HL-60 (cell line): Measurements from ENCODE around the gene IQSEC1.

Source experiments
- DNase-seq, 2 experiments: peaks; one replicate each; pipeline ENCODE4 v3.0.0-alpha.2; 2010 to 2020; ENCODE audit warnings: low read depth in 1 of 2, low spot score in 1 of 2
- H3K27ac ChIP-seq: fragments of 250-450 bp; sonication (Bioruptor Pico); replicated peaks from 2 replicates; pipeline ENCODE4 v1.5.1; 2020; ENCODE audit warnings: mild to moderate bottlenecking, moderate library complexity
- H3K27me3 ChIP-seq: fragments of 250-450 bp; sonication (Bioruptor Pico); 2 replicates; pipeline ENCODE4 v1.5.1; 2021; ENCODE audit warnings: mild to moderate bottlenecking, moderate library complexity; ENCODE audit not compliant: insufficient read depth, poor library complexity, severe bottlenecking
- H3K4me3 ChIP-seq: replicated peaks from 2 replicates; pipeline ENCODE4 v1.5.1; 2011; ENCODE audit warnings: mild to moderate bottlenecking, control low read depth, low read length; ENCODE audit not compliant: insufficient read depth
- GABPA ChIP-seq: IDR thresholded peaks from 2 replicates; pipeline ENCODE4 v1.6.1; 2012; ENCODE audit warnings: low read depth
- POLR2AphosphoS5 ChIP-seq: IDR thresholded peaks from 2 replicates; pipeline ENCODE4 v1.6.1; 2012; ENCODE audit warnings: low read depth
- SPI1 ChIP-seq: IDR thresholded peaks from 2 replicates; pipeline ENCODE4 v1.6.1; 2012; ENCODE audit warnings: low read depth, mild to moderate bottlenecking, borderline replicate concordance
- TF ChIP-seq, protein P1 (sequence below): IDR thresholded peaks from 2 replicates; pipeline ENCODE4 v1.6.1; 2012; ENCODE audit warnings: low read depth; ENCODE audit not compliant: insufficient replicate concordance
- TF ChIP-seq, protein P2 (sequence below): IDR thresholded peaks from one replicate; pipeline ENCODE4 v1.5.1; 2011; ENCODE audit warnings: low read length, control low read depth, inconsistent platforms; ENCODE audit not compliant: insufficient read depth

The IQSEC1 gene

DNA sequence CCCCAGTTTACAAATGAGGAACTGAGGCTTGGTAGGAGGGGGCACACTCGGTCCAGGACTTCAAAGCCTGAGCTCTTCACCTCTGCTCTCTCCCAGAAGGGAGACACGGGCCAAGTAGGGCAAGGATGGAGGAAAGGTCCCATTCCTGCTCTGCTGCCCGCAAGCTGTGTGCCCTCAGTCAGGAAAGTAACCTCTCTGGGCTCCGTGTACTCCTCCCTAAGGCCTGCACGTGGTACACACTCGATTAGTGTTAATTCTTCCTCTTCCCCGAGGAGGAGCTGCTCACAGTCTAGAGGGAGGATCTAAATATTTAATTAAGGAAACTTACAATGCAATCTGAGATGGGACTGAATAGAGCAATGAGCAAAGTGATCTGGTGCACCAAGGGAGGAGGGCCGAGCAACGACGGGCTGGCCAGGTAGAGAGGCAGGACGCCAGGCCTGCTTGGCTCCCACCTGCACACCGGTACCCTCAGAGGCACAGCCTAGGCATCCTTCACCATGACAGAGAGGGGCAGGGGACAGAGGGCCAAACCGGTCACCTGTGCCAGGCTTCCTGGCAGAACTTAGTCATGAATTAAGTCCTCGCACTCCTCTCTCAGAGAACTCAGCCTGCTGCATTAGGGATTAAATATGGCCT lies 47.2 kb upstream of the IQSEC1 start:
- Histone ChIP-seq H3K27me3 (no peaks in the 10 kb centered on the region), H3K4me3 (no peak overlapping the region), H3K27ac (no peak overlapping the region)
- DNase-seq: no peak
- TF ChIP-seq, protein P1, sequence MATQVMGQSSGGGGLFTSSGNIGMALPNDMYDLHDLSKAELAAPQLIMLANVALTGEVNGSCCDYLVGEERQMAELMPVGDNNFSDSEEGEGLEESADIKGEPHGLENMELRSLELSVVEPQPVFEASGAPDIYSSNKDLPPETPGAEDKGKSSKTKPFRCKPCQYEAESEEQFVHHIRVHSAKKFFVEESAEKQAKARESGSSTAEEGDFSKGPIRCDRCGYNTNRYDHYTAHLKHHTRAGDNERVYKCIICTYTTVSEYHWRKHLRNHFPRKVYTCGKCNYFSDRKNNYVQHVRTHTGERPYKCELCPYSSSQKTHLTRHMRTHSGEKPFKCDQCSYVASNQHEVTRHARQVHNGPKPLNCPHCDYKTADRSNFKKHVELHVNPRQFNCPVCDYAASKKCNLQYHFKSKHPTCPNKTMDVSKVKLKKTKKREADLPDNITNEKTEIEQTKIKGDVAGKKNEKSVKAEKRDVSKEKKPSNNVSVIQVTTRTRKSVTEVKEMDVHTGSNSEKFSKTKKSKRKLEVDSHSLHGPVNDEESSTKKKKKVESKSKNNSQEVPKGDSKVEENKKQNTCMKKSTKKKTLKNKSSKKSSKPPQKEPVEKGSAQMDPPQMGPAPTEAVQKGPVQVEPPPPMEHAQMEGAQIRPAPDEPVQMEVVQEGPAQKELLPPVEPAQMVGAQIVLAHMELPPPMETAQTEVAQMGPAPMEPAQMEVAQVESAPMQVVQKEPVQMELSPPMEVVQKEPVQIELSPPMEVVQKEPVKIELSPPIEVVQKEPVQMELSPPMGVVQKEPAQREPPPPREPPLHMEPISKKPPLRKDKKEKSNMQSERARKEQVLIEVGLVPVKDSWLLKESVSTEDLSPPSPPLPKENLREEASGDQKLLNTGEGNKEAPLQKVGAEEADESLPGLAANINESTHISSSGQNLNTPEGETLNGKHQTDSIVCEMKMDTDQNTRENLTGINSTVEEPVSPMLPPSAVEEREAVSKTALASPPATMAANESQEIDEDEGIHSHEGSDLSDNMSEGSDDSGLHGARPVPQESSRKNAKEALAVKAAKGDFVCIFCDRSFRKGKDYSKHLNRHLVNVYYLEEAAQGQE: no peak
- TF ChIP-seq SPI1 (no peak), GABPA (no peak), POLR2AphosphoS5 (no peak)
- TF ChIP-seq, protein P2, sequence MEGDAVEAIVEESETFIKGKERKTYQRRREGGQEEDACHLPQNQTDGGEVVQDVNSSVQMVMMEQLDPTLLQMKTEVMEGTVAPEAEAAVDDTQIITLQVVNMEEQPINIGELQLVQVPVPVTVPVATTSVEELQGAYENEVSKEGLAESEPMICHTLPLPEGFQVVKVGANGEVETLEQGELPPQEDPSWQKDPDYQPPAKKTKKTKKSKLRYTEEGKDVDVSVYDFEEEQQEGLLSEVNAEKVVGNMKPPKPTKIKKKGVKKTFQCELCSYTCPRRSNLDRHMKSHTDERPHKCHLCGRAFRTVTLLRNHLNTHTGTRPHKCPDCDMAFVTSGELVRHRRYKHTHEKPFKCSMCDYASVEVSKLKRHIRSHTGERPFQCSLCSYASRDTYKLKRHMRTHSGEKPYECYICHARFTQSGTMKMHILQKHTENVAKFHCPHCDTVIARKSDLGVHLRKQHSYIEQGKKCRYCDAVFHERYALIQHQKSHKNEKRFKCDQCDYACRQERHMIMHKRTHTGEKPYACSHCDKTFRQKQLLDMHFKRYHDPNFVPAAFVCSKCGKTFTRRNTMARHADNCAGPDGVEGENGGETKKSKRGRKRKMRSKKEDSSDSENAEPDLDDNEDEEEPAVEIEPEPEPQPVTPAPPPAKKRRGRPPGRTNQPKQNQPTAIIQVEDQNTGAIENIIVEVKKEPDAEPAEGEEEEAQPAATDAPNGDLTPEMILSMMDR: no peak

DNA sequence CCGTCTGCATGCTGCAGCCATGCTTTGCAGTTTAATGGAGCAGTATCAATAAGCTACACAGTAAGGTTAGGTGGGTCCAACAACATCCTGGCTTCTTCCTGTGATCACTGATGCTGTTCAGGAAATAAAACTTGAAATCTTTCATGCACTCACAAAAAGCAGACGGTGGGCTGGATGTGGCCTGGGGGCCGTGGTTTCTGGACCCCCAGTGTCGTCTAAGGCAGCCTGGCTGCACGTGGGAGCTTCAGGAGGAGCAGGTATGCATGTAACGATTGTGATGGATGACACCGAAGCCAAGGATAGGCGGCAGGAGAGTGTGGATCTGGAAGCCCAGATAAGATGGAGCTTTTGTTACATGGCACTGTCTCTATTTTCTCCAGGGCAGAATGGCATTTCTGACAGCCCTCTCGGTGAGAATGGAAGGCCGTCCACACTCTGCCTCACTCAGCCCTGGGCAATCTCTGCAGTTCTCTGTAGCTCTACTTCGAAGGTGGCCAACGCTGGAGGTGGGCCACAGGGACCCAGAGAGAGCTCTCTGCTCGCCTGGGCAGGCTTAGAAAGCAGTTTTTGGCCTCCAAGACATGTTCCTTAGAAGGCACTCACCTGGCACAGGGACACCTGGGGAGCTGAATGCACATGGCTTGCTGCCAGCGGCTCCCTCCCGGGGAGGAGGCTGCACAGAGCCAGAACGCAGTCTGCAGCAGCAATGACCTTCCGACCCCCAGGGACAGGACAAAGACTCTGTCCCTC lies 46.4 kb upstream of the IQSEC1 start:
- DNase-seq: no peak
- TF ChIP-seq POLR2AphosphoS5 (no peak), SPI1 (no peak), GABPA (no peak)
- TF ChIP-seq, protein P2: no peak
- TF ChIP-seq, protein P1: no peak
- Histone ChIP-seq H3K27ac (no peak overlapping the region), H3K4me3 (no peak overlapping the region), H3K27me3 (no peaks in the 10 kb centered on the region)

DNA sequence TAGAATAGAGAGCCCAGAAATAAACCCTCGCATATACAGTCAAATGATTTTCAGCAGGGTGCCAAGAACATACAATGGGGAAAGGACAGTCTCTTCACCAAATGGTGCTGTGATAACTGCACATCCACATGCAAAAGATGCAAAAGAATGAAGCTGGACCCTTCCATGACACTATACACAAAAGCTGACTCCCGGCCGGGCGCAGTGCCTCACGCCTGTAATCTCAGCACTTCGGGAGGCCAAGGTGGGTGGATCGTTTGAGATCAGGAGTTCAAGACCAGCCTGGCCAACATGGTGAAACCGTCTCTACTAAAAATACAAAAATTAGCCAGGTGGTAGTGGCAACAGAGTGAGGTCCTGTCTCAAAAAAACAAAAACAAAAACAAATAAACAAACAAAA lies 43.2 kb upstream of the IQSEC1 start:
- TF ChIP-seq, protein P2: no peak
- TF ChIP-seq, protein P1: no peak
- TF ChIP-seq GABPA: no peak
- TF ChIP-seq SPI1: no peak
- TF ChIP-seq POLR2AphosphoS5: no peak
- no peak overlapping the region for H3K27ac ChIP-seq
- no peak overlapping the region for H3K4me3 ChIP-seq
- DNase-seq: no peak
- H3K27me3 ChIP-seq: peaks cover 2% of the 10 kb centered on the region
